NK-92 treated with Interleukin-12 subunit alpha and Interleukin-12 subunit beta, amount 100 ng/mL, for 24 hours (cell line): ENCODE data around the gene MEOX2.

Experiments
- DNase-seq: peaks from one replicate; lab custom pipeline; 2025; lab: John Stamatoyannopoulos, UW

Gene MEOX2

DNA sequence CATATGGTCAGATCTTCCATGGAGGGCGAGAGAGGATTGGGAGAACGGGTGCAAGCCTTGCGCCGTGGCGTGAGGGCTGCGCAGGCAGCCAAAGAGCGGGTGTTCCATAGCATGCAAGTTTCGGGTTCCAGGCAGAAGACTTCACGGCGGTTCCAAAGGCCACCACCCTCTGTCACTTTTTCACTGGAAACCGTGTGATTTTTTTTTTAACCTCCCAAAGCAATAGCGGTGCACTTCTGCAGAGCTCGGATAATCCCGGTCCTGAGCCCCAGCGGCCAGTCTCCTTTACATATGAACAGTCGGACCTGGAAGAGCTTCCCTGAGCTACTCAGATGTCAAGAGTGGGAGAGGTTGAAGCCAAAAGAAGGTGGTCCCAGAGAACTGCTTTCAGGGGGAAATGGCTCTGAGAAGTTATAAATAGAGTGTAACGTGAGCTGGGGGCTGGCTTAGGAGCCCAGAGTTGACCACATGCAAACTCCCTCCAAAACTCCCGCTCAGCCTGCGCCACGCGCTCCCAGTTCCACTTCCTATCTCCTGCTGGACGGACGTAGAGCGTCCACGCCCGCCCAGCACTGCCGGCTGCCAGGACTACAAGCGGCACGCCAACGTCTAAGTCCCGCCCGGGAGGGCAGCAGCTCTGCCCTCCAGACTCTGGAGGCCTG, at the start of gene MEOX2:
MEOX2 (minus strand) TSS at position 389 of the 662 bp plus-strand sequence; CDS start at position 108, 281 bp downstream.
- DNase-seq: no peak

DNA sequence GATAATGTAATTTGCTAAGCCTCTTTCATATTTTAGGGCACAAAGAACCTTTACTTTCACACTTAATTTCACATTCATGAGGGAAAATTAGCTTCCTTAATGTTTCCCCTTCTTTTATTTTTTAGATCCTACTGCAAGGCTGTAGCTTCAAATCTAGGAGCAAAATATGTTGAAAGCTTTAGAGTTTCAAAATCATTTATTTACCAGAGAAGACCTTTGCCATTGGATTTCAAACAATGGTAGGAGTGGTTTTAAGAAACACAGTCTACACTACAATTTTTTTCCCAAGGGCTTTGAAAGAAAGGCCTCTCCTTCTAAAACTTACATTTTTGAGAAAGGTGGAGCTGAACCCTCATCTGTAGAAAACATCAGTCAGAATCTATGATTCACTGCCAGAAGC, 43.3 kb upstream of the MEOX2 start:
- DNase-seq: no peak

- no peak for DNase-seq
These were observed 38.6 kb upstream of the MEOX2 start for GRCh38 chr7:15725051-15725450.

- DNase-seq: no peak
These were observed 37.4 kb upstream of the MEOX2 start for GRCh38 chr7:15723841-15724240.

DNA sequence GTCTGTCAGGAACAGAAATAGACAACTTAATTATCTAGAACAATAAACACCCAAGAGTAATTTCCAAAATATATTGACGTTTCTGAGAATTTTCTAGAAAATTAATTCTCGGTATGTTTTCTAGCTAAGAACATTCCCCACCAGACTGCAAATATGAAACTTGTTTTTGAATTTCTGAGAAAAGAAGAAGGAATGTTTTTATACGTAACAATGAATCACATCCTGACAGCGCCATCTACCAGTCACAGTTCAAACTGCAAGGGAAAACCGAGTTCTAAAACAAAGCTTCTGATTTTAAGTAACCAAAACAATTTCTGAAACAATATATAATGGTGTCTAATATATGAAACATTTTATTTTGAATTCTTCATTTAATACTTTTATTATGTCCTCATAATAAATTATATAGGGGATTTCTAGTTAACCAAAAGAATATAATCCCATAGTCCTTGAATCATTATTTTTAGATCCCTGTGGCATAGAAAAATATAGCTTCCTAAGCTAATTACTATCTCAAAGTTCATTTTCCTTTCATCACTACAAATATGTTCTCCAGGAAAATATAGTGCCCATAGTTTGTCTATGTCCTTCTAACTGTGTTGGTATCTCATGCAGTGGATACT, 34.5 kb upstream of the MEOX2 start:
- DNase-seq: no peak

- DNase-seq: no peak
These were observed 32.8 kb upstream of the MEOX2 start for GRCh38 chr7:15719311-15719710.

- no peak for DNase-seq
These were observed 29.0 kb upstream of the MEOX2 start for GRCh38 chr7:15715435-15715834.

GRCh38 chr7:15709978-15710377, 23.5 kb upstream of the MEOX2 start:
- DNase-seq: no peak

- no peak for DNase-seq
These were observed 21.1 kb upstream of the MEOX2 start for GRCh38 chr7:15707570-15707969.

DNA sequence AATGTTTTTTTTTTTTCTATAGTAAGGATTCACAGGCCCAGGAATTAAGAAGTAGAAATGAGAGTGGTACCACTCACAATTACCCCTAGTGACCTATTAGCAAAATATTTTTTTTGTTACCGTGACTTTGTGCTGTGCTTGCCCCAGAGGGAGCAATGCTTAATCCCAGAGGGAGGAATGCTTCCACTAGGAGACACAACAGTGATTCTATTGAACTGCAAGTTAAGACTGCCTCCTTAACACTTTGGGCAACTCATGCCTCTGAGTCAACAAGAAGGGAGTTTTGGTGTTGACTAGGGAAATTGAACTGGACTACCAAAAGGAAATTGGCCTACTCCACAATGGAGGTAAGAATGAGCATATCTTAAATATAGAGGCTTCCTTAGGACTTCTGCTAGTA, 17.2 kb upstream of the MEOX2 start:
- DNase-seq: no peak

DNA sequence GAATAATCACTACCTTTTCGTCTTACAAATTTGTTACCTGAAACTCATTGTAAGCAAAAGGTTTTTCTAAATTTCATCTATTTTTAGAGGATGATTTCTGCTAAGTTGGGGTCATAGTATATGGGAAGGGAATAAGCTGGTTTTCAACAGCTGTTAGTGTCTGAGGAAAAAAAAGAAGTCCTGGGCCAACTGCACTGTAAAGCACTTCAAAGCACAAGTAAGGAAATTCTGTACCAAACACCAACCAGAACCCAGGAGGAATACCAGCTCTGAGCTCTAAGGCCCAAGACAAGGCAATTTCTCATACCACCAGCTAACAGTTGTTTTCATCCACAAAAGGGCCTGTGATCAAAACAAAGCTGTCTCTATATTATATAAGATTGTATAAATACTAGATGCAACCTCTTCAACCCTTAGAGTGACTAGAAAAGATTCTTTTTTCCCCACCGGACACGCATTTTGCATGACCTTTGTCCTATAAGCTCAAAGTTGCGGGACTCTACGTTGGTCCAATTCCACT, 6.1 kb upstream of the MEOX2 start:
- no peak for DNase-seq

DNA sequence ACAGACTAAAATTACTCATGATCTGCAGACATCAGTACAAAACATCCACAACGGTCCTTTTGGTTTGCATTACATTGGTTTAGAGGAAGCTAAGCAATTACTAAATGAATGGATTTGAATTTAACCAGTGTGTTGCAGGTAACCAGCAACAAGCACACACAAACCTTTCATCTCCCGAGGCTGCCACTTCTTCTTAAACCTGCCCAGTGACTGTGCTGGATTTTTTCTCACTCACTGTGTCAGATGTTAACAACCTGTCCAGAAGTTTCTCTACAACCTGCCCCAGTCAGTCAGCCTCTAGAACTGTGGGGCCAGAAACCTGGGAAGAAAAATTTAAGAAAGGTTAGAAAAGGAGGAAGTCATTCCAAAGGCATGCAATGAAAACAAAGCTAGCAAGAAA, 2.4 kb upstream of the MEOX2 start:
- DNase-seq: no peak

GRCh38 chr7:15688279-15688626, 1.8 kb upstream of the MEOX2 start:
- DNase-seq: no peak

GRCh38 chr7:15687546-15688278, 1.2 kb upstream of the MEOX2 start:
- DNase-seq: no peak

DNA sequence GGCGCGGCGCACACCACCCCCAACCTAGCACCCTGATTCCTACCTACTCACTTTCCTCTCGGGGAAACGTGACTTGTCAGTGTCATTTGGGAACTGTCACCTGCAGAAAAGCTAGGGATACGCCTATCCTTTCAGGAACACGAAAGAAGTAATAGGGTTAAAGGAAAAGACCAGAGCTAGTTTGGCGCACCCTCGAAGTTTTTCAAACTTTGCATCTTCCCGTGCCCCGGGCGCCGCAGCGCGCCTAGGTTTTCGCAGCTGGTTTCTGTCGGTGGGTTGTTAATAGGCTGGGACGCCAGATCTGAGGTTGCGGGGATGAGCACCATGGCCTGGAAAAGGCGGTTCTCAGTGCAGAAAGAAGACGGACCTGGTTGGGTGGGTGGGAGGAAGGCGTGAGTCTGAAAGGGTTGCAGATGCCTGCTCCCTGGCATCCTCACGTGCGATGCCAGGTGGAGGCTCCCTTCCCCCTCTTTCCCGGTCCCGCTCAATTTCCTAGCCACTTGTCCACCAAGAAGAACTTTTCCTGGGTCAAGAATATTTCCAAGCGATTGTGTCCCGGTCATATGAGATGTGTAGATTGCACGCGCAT, 568 bp upstream of the MEOX2 start:
- no peak for DNase-seq

DNA sequence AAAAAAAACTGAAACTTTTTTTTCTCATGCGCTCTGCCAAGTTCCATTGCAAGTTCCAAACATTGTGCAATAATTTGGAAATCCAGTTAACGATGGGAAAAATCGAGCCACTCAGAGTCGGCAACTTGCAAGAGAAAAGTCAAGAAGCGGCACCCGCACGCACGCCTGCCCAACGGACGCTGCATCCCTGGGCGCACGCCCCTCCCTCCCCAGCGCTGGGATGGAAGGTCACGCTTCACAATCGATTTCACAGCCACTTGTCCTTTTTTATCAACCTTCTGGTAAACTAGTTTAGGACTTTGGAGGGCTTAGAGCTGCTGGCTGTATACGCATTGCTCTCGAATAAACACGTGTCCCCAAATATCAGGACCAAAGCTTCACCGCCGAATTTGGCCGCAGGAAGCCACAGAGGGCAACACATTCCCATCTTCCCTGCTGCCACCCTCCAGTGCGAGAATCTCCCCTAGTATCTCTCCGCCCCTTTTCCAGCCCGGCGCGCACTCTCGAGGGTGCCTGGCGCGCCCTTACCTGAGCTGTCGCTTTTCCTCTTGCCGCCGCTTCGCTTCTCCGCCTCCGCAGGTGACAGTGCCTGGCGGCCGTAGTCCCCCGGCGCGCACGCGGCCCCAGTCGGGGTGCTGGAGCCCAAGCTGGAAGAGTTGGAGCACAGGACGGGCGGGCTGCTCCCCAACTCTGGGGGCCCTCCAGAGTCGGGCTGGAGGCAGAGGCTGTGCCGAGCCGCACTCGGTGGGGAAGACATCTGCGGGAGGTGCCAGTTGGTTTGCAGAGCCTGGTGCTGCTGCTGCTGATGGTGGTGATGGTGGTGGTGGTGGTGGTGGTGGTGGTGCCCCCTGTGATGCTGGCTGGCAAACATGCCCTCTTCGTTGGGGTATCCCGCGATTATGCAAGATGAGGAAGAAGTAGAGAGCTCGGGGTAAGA, 857 bp downstream of the MEOX2 start:
- DNase-seq: no peak

- no peak for DNase-seq
These were observed 1.6 kb downstream of the MEOX2 start for GRCh38 chr7:15684871-15685270.

DNA sequence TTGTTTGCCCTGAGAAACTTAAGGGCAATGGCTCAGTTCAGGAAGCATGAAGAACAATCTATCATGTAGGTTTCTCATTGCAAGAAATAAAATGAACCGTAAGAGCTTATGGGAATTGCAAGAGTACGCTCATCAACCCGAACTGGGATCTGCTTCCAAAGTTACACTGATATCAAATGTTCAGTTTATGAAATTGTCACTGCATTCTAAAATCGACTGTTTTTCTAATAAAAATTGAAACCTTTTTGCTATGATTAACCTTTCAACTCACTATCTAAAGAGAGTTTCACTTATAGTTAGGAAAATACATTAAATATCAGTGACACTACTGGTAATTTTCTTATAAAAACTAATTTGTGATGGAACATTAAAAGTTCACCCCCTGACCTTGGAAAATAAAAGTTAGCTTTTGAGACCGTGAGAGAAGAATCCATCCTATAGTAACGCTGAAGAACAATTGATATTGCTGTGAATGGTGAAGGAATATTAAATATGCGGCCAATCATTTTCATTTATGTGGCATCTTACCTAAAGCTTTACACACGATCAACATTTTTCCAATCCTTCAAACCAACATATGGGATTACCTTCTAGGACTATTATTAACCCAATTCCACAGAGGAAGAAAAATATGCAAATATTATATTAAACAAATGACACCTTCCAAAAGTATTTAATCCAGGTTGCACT, 2.2 kb downstream of the MEOX2 start:
- DNase-seq: no peak

GRCh38 chr7:15682751-15683245, 3.7 kb downstream of the MEOX2 start:
- DNase-seq: no peak

- DNase-seq: no peak
These were observed 4.4 kb downstream of the MEOX2 start for GRCh38 chr7:15682111-15682510.

- DNase-seq: no peak
These were observed 4.9 kb downstream of the MEOX2 start for GRCh38 chr7:15681631-15682030.
